Fibroblast of peridontal ligament (primary cell): ENCODE results near the gene NPS.

Source experiments
- DNase-seq: peaks from one replicate; pipeline ENCODE4 v3.0.0-alpha.2; 2010; ENCODE audit errors: extremely low read depth

NPS gene, protein sequence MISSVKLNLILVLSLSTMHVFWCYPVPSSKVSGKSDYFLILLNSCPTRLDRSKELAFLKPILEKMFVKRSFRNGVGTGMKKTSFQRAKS

GRCh38 chr10:127549009-127549408 lies at the start of gene NPS:
TSS of gene NPS (plus strand) at chr10:127549309. CDS start at chr10:127549369, 60 bp downstream.
- DNase-seq, result no peak

- no peak for DNase-seq
These were observed 49.0 kb upstream of the NPS start for GRCh38 chr10:127500127-127500526.

GRCh38 chr10:127506094-127506493 lies 43.0 kb upstream of the NPS start:
- no peak for DNase-seq

- DNase-seq, result no peak
These were observed 26.8 kb upstream of the NPS start for GRCh38 chr10:127522298-127522697.

GRCh38 chr10:127523476-127523875 lies 25.6 kb upstream of the NPS start:
- DNase-seq, result no peak

DNA sequence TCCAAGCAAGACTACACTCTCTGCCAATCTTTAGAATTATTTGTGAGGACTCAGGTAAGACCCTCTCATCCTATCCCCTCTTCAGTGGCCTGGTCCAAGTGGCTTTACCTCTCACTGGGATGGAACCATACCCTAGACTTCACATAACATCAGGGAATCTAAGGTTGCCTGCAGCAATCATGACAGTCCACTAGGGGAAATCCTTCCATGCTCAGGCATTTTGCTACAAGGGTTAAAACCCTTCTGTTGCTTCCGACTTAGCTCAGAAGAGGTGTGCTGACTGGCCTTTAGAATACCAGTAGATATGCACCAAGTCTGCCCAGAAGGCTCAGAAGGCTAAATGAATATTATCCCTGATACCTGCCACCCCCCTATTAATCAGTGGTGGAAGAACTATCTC lies 24.9 kb upstream of the NPS start:
- no peak for DNase-seq

- no peak for DNase-seq
These were observed 24.0 kb upstream of the NPS start for GRCh38 chr10:127524908-127525665.

GRCh38 chr10:127525686-127526085 lies 23.4 kb upstream of the NPS start:
- DNase-seq, result no peak

DNA sequence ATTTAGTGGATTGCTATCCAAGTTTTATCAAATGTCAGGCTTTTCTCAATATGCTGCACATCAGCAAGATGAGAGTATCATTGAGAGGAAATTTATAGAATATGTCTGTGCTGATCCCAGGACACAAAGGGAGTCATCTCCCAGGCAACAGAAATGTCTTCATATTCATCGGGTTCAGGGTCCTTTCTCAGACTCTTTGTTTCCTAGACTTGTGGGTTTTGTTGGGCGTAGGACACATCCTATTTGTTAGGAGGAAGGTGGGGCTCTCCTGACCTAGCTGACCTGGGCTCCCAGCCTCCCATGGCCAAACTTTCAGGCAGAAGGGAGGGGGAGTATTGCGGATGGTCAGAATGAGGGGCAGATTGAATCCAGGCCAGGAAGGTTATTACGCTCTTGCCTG lies 22.9 kb upstream of the NPS start:
- DNase-seq, result no peak

DNA sequence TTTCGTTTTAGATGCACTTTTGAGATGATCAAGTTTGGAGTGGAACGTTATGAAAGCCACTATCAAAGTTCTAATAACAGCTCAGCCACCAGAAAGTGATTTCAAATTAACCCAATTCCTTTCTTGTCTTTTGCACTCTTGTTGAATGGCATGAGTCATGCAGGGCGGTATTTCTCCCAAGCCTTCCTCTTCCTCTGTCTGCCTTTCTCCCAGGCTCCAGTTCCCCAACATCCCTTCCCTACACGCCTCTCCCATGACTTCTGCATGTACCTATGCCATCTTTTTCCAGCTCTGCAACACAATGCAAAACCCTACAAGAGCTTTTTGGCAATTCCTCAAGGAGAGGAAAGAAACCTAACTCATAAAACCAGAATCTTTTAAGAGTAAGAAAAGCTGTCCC lies 21.8 kb upstream of the NPS start:
- no peak for DNase-seq

GRCh38 chr10:127527891-127528290 lies 21.2 kb upstream of the NPS start:
- DNase-seq, result no peak

- no peak for DNase-seq
These were observed 16.9 kb upstream of the NPS start for GRCh38 chr10:127532193-127532592.

- no peak for DNase-seq
These were observed 16.4 kb upstream of the NPS start for GRCh38 chr10:127532659-127533058.

- no peak for DNase-seq
These were observed 15.0 kb upstream of the NPS start for GRCh38 chr10:127534074-127534473.

- no peak for DNase-seq
These were observed 14.6 kb upstream of the NPS start for GRCh38 chr10:127534496-127534895.

- DNase-seq, result no peak
These were observed 13.2 kb upstream of the NPS start for GRCh38 chr10:127535802-127536515.

- DNase-seq, result no peak
These were observed 11.9 kb upstream of the NPS start for GRCh38 chr10:127536972-127537760.

GRCh38 chr10:127537924-127538323 lies 11.2 kb upstream of the NPS start:
- DNase-seq, result no peak

GRCh38 chr10:127548022-127548421 lies 1.1 kb upstream of the NPS start:
- no peak for DNase-seq

DNA sequence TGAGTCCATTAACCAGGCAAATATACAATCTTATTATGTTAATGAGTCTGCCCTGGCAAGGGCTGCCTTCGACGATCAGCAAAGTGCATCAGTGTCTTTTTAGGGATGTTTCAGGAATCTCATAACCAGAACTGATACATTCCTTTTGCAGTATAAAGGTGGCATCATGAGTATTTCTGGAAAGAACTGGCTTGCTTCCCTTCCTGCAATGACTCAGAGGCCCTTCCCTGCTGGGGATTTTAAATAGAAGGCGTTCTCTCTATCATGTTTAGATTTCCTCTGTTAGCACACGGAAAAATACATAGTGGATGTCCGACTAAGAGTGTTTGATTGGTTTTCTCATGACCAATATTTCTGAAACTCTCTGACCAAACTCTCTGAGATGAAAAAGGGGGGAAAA lies 1.8 kb downstream of the NPS start:
- no peak for DNase-seq

GRCh38 chr10:127552446-127552845 lies 3.3 kb downstream of the NPS start:
- DNase-seq, result no peak

DNA sequence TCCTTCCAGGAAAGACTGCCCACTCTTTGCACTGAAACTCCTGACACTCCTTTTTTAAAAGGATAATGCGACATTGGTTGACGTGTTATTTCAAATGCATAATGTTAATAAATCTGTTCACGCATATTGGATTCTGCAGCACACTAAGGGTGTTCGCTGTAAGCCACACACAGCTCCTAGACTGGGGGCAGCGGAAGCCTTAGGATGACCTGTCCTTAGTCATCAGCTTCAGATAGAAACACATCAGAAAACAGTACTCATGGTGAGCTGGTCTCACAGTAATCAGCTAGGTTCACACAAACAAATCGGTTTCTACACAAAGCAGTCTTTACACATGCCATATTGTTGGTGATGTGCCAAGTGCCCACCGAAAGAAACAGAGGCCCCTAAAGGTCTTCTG lies 4.3 kb downstream of the NPS start:
- no peak for DNase-seq
